Fibroblast of lung (primary cell): ENCODE data around the gene PRCP.

Experiments used
- CTCF ChIP-seq, 2 donors: IDR thresholded peaks in 1 of 2; conservative IDR thresholded peaks in 1 of 2; 1 replicate in 1 of 2; 2 replicates in 1 of 2; pipeline ENCODE4 v1.5.1; 2011 to 2012; ENCODE audit warnings: low read length in 2 of 2, control low read depth in 1 of 2, inconsistent platforms in 1 of 2, low read depth in 1 of 2, mild to moderate bottlenecking in 1 of 2
- EZH2 ChIP-seq: IDR thresholded peaks from 2 replicates; pipeline ENCODE4 v1.5.1; 2012; ENCODE audit warnings: low read length, control low read depth, mild to moderate bottlenecking; ENCODE audit errors: missing control alignments

GRCh38 chr11:82787981-82788380, 112.2 kb downstream of the PRCP start:
- TF ChIP-seq CTCF (conservative IDR thresholded peaks at IDR 0.05 in 1 of 2, IDR thresholded peaks at IDR 0.05 in 1 of 2; ENCODE audit: low read depth in 1 of 2, low read length in 2 of 2) (no peak), EZH2 (no peak)
